Caco-2 (cell line): Measurements from ENCODE around the gene ZCCHC7. TPM values are rescaled to one million over a fixed set of nuclear protein-coding genes. Genes with fewer than 3 reads are reported as not detected.

Source experiments
- BruUV-seq: library from RNA; stranded (reverse); fragments of 400-500 nt; replicated peaks from 2 replicates; lab custom pipeline; 2021; lab: Mats Ljungman, UMichigan
- CTCF ChIA-PET: fragments of 300-600 bp; sonication (Branson Sonifier 250); formaldehyde crosslinking; loops from one replicate; lab custom pipeline; 2022; ENCODE audit warnings: antibody characterized with exemption; lab: Charles Lee
- POLR2A ChIA-PET: fragments of 300-600 bp; sonication (Branson Sonifier 250); formaldehyde crosslinking; loops from one replicate; lab custom pipeline; 2022; ENCODE audit warnings: antibody characterized with exemption; lab: Charles Lee
- DNase-seq, 2 experiments: peaks; one replicate each; pipeline versions ENCODE4 v3.0.0 to v3.0.0-alpha.2; 2020 to 2022
- H3K27me3 ChIP-seq: replicated peaks from 2 replicates; pipeline ENCODE4 v1.6.0; 2011; ENCODE audit warnings: low read length; ENCODE audit not compliant: control insufficient read depth, insufficient read depth
- H3K36me3 ChIP-seq: 2 replicates; pipeline ENCODE4 v1.5.1; 2011; ENCODE audit warnings: low read length; ENCODE audit not compliant: control insufficient read depth, insufficient read depth
- H3K4me1 ChIP-seq: fragments of 250-450 bp; sonication (Bioruptor Pico); 2 replicates; pipeline ENCODE4 v1.5.1; 2020; ENCODE audit warnings: mild to moderate bottlenecking
- H3K4me3 ChIP-seq: 2 replicates; pipeline ENCODE4 v1.5.1; 2011; ENCODE audit warnings: low read depth, mild to moderate bottlenecking, control low read depth, low read length
- H3K9me3 ChIP-seq: fragments of 250-450 bp; sonication (Bioruptor Pico); 2 replicates; pipeline ENCODE4 v1.5.1; 2020; ENCODE audit warnings: mild to moderate bottlenecking, moderate library complexity
- H3K27ac Mint-ChIP-seq: one replicate; pipeline ENCODE4 v1.8.0; 2022; ENCODE audit warnings: mixed read lengths; ENCODE audit not compliant: unreplicated experiment
- H3K27me3 Mint-ChIP-seq: one replicate; pipeline ENCODE4 v1.8.0; 2022; ENCODE audit warnings: mixed read lengths; ENCODE audit not compliant: insufficient read depth, unreplicated experiment
- H3K36me3 Mint-ChIP-seq: one replicate; pipeline ENCODE4 v1.8.0; 2022; ENCODE audit warnings: mild to moderate bottlenecking, mixed read lengths; ENCODE audit not compliant: insufficient read depth, unreplicated experiment
- H3K4me1 Mint-ChIP-seq: one replicate; pipeline ENCODE4 v1.8.0; 2022; ENCODE audit warnings: low read depth, mixed read lengths; ENCODE audit not compliant: unreplicated experiment
- H3K4me3 Mint-ChIP-seq: one replicate; pipeline ENCODE4 v1.8.0; 2022; ENCODE audit warnings: mild to moderate bottlenecking, moderate library complexity, mixed read lengths; ENCODE audit not compliant: unreplicated experiment
- H3K9me3 Mint-ChIP-seq: one replicate; pipeline ENCODE4 v1.8.0; 2022; ENCODE audit warnings: mixed read lengths; ENCODE audit not compliant: unreplicated experiment
- CTCF ChIP-seq, 2 experiments: fragments of 200-600 bp in 1 of 2; IDR thresholded peaks; 1 replicate in 1 of 2; 2 replicates in 1 of 2; pipeline versions ENCODE4 v1.5.1 to v1.8.0; 2011 to 2022; ENCODE audit warnings: antibody characterized with exemption in 1 of 2, control low read depth in 1 of 2, inconsistent platforms in 1 of 2, low read depth in 1 of 2, low read length in 1 of 2, mild to moderate bottlenecking in 1 of 2, moderate library complexity in 1 of 2; ENCODE audit not compliant: insufficient read depth in 1 of 2, severe bottlenecking in 1 of 2, unreplicated experiment in 1 of 2
- intact Hi-C: fragments of 100-400 bp; cut with micrococcal nuclease; formaldehyde crosslinking; loops from one replicate; pipeline ENCODE4 v1.10.0; 2022; ENCODE audit not compliant: unreplicated experiment
- total RNA-seq: library from RNA; stranded (reverse); gene quantifications from 2 replicates; pipeline ENCODE4 v1.2.3, GENCODE V29; 2022

ZCCHC7 gene
- total RNA-seq, 1 experiment from 2014 or later: 22.0 TPM

- Histone ChIP-seq H3K9me3 (no peaks in the 10 kb centered on the region), H3K4me3 (no peak overlapping the region), H3K4me1 (peaks cover 8% of the 10 kb centered on the region), H3K27me3 (no peaks in the 10 kb centered on the region), H3K36me3 (no peaks in the 10 kb centered on the region)
- Mint-ChIP-seq H3K9me3 (no peaks in the 10 kb centered on the region), H3K36me3 (peaks cover 9% of the 10 kb centered on the region), H3K4me3 (no peak overlapping the region), H3K4me1 (peaks cover 10% of the 10 kb centered on the region), H3K27ac (no peak overlapping the region), H3K27me3 (no peaks in the 10 kb centered on the region)
- no peak for DNase-seq
- no peak for TF ChIP-seq CTCF (IDR thresholded peaks at IDR 0.05; ENCODE audit: insufficient read depth in 1 of 2, low read depth in 1 of 2, low read length in 1 of 2, severe bottlenecking in 1 of 2, unreplicated experiment in 1 of 2)
- CTCF ChIA-PET: no interaction called here
- POLR2A ChIA-PET: no interaction called here
- intact Hi-C loops: loop anchor here (2.0 kb wide), 1 partner anchor 14 kb away; no protein-coding TSS in a partner anchor
- BruUV-seq: no TSS peak
Measured at GRCh38 chr9:37364751-37365360, 244.5 kb downstream of the ZCCHC7 start.

GRCh38 chr9:37369671-37370070 is 249.3 kb downstream of the ZCCHC7 start:
- no peaks in the 10 kb centered on the region for H3K27me3 ChIP-seq
- no peaks in the 10 kb centered on the region for H3K27me3 Mint-ChIP-seq
- ChIA-PET POLR2A (no interaction called here), CTCF (no interaction called here)
- no peak overlapping the region for H3K4me3 ChIP-seq
- H3K4me1 ChIP-seq: no peaks in the 10 kb centered on the region
- intact Hi-C loops: no loop called here
- H3K4me3 Mint-ChIP-seq: no peak overlapping the region
- H3K36me3 Mint-ChIP-seq: peaks cover 8% of the 10 kb centered on the region
- no peaks in the 10 kb centered on the region for H3K36me3 ChIP-seq
- no peaks in the 10 kb centered on the region for H3K4me1 Mint-ChIP-seq
- BruUV-seq: no TSS peak
- H3K9me3 ChIP-seq: no peaks in the 10 kb centered on the region
- no peak overlapping the region for H3K27ac Mint-ChIP-seq
- H3K9me3 Mint-ChIP-seq: no peaks in the 10 kb centered on the region
- TF ChIP-seq CTCF (IDR thresholded peaks at IDR 0.05; ENCODE audit: insufficient read depth in 1 of 2, low read depth in 1 of 2, low read length in 1 of 2, severe bottlenecking in 1 of 2, unreplicated experiment in 1 of 2): no peak
- DNase-seq: no peak

- no peaks in the 10 kb centered on the region for H3K27me3 ChIP-seq
- H3K36me3 ChIP-seq: no peaks in the 10 kb centered on the region
- TF ChIP-seq CTCF (IDR thresholded peaks at IDR 0.05; ENCODE audit: insufficient read depth in 1 of 2, low read depth in 1 of 2, low read length in 1 of 2, severe bottlenecking in 1 of 2, unreplicated experiment in 1 of 2): no peak
- DNase-seq: no peak
- CTCF ChIA-PET: no interaction called here
- no peaks in the 10 kb centered on the region for H3K27me3 Mint-ChIP-seq
- H3K36me3 Mint-ChIP-seq: peaks cover 8% of the 10 kb centered on the region
- no peak overlapping the region for H3K27ac Mint-ChIP-seq
- H3K9me3 Mint-ChIP-seq: no peaks in the 10 kb centered on the region
- POLR2A ChIA-PET: no interaction called here
- H3K4me1 ChIP-seq: no peaks in the 10 kb centered on the region
- H3K9me3 ChIP-seq: no peaks in the 10 kb centered on the region
- intact Hi-C loops: no loop called here
- no peak overlapping the region for H3K4me3 Mint-ChIP-seq
- no TSS peak for BruUV-seq
- H3K4me1 Mint-ChIP-seq: no peaks in the 10 kb centered on the region
- H3K4me3 ChIP-seq: no peak overlapping the region
Measured at GRCh38 chr9:37370282-37370681, 249.9 kb downstream of the ZCCHC7 start.
